GDM1 (cell line): ENCODE results near the gene TMED7.
"Not testable (repeated sequence)": the region's sequence is repeated elsewhere in the genome, so short reads cannot be mapped to it uniquely, and the experiment has no call there.

Experiments used
- DNase-seq: peaks from one replicate; lab custom pipeline; 2025; lab: John Stamatoyannopoulos, UW

TMED7 gene

GRCh38 chr5:115625579-115626444 is at the start of gene TMED7:
TMED7 (minus strand) TSS chr5:115626036; CDS start chr5:115625792, 244 bp downstream.
- DNase-seq: peak; percentile 97

GRCh38 chr5:115674782-115675181 is 48.9 kb upstream of the TMED7 start:
- not testable (repeated sequence) for DNase-seq

GRCh38 chr5:115673596-115673995 is 47.8 kb upstream of the TMED7 start:
- DNase-seq: no peak

GRCh38 chr5:115671939-115672338 is 46.1 kb upstream of the TMED7 start:
- no peak for DNase-seq

GRCh38 chr5:115666023-115666422 is 40.2 kb upstream of the TMED7 start:
- DNase-seq: no peak

GRCh38 chr5:115661563-115661962 is 35.7 kb upstream of the TMED7 start:
- no peak for DNase-seq

GRCh38 chr5:115661101-115661500 is 35.3 kb upstream of the TMED7 start:
- no peak for DNase-seq

GRCh38 chr5:115657881-115658233 is 32.0 kb upstream of the TMED7 start:
- no peak for DNase-seq

GRCh38 chr5:115657125-115657880 is 31.5 kb upstream of the TMED7 start:
- DNase-seq: no peak

GRCh38 chr5:115656404-115656803 is 30.6 kb upstream of the TMED7 start:
- DNase-seq: no peak

GRCh38 chr5:115655994-115656393 is 30.2 kb upstream of the TMED7 start:
- DNase-seq: no peak

- DNase-seq: no peak
These were observed 23.7 kb upstream of the TMED7 start for GRCh38 chr5:115649541-115649940.

- DNase-seq: no peak
These were observed 22.2 kb upstream of the TMED7 start for GRCh38 chr5:115648056-115648455.

- DNase-seq: not testable (repeated sequence)
These were observed 19.6 kb upstream of the TMED7 start for GRCh38 chr5:115645386-115645785.

- DNase-seq: no peak
These were observed 18.2 kb upstream of the TMED7 start for GRCh38 chr5:115644046-115644445.

GRCh38 chr5:115641948-115642347 is 16.1 kb upstream of the TMED7 start:
- DNase-seq: no peak

GRCh38 chr5:115640274-115640673 is 14.4 kb upstream of the TMED7 start:
- no peak for DNase-seq

GRCh38 chr5:115639377-115639776 is 13.5 kb upstream of the TMED7 start:
- no peak for DNase-seq

- DNase-seq: no peak
These were observed 11.7 kb upstream of the TMED7 start for GRCh38 chr5:115637507-115637906.

GRCh38 chr5:115636008-115636407 is 10.2 kb upstream of the TMED7 start:
- no peak for DNase-seq

- peak; percentile 68 for DNase-seq
These were observed 8.7 kb upstream of the TMED7 start for GRCh38 chr5:115634343-115635132.

GRCh38 chr5:115629903-115630302 is 4.1 kb upstream of the TMED7 start:
- DNase-seq: no peak
